ENCODE measurements around the gene LPP. TPM values are rescaled to one million over a fixed set of nuclear protein-coding genes. Genes with fewer than 3 reads are reported as not detected.

The LPP gene
- total RNA-seq, 1 experiment from 2014 or later = 54.0 TPM

DNA sequence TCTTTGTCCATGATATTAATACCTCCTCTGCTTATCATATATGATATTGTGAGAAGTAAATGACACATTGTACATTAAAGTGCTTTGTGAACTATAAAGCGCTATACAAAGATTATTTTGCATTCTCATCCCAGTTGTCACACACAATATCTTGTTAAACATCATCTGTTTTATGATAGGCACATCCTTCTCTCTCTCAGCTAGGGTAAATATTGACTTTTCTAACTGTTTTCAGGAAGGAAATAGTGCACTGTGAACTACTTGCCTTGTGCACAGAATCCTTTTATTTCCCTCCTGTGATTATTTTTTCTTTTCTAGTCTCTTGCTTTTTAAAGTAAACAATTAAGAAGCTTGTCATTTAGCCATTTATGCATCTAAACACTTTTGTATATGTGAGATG, 388.2 kb downstream of the LPP start:
- H3K4me1 ChIP-seq (ENCODE audit: control insufficient read depth in 1 of 2, insufficient read depth in 2 of 2, low read length in 2 of 2) = peaks cover 0 to 4% of the 10 kb centered on the region in 2 experiments; a peak in 1 of 4 replicates
- H3K79me2 ChIP-seq (ENCODE audit: insufficient read depth, low read length) = no peaks in the 10 kb centered on the region
- ChIA-PET POLR2A (no interaction called here), CTCF (no interaction called here), RAD21 (ENCODE audit: low non-redundant PET in 1 of 2, low total read pairs in 2 of 2, uncharacterized antibody in 2 of 2, unreplicated experiment in 2 of 2) (no interaction called here)
- no peak overlapping the region for H3K27ac ChIP-seq (ENCODE audit: low read depth, low read length)
- no peaks in the 10 kb centered on the region for H3K9me2 ChIP-seq (ENCODE audit: insufficient read depth)
- H3K4me2 ChIP-seq (ENCODE audit: low read length) = no peak overlapping the region
- H3K9me3 ChIP-seq (ENCODE audit: control insufficient read depth in 1 of 2, insufficient read depth in 1 of 2, low read depth in 1 of 2, low read length in 2 of 2) = no peaks in the 10 kb centered on the region
- H2AFZ ChIP-seq (ENCODE audit: low read depth, low read length, poor library complexity, severe bottlenecking) = no peak overlapping the region
- no TSS peak for BruUV-seq (replicated peaks)
- no peaks in the 10 kb centered on the region for H3K36me3 ChIP-seq (ENCODE audit: control insufficient read depth in 1 of 2, insufficient read depth in 2 of 2, low read length in 2 of 2)
- H3K27me3 ChIP-seq (ENCODE audit: insufficient read depth, low read length) = no peaks in the 10 kb centered on the region
- H3K4me3 ChIP-seq (replicated peaks in 1 of 2; ENCODE audit: low read depth in 1 of 2, low read length in 2 of 2) = no peak overlapping the region
- no peak for ATAC-seq
- no peak for DNase-seq (ENCODE audit: low read depth, low spot score)
- no peak overlapping the region for H3K9ac ChIP-seq (ENCODE audit: low read length)
- no peak for TF ChIP-seq CEBPB (IDR thresholded peaks at IDR 0.05; ENCODE audit: low read depth)
- TF ChIP-seq, protein P1, sequence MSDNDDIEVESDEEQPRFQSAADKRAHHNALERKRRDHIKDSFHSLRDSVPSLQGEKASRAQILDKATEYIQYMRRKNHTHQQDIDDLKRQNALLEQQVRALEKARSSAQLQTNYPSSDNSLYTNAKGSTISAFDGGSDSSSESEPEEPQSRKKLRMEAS (IDR thresholded peaks at IDR 0.05) = no peak
- no peak for TF ChIP-seq POLR2AphosphoS5 (IDR thresholded peaks at IDR 0.05; ENCODE audit: low read depth, low read length)
- no peak for TF ChIP-seq YY1 (IDR thresholded peaks at IDR 0.05; ENCODE audit: extremely low read depth, insufficient replicate concordance, low read depth, low read length)
- no peak for TF ChIP-seq FOSL1 (IDR thresholded peaks at IDR 0.05; ENCODE audit: low read depth)
- no peak for TF ChIP-seq POLR2A (IDR thresholded peaks at IDR 0.05; ENCODE audit: borderline replicate concordance, extremely low read depth, insufficient read depth, insufficient read length)
- no peak for TF ChIP-seq EZH2 (IDR thresholded peaks at IDR 0.05)
- no peak for TF ChIP-seq ZBTB33 (IDR thresholded peaks at IDR 0.05; ENCODE audit: extremely low read depth, insufficient replicate concordance, low read length)
- no peaks in the 10 kb centered on the region for H4K20me1 ChIP-seq (ENCODE audit: insufficient read depth)
- intact Hi-C loops (cut with micrococcal nuclease) = no loop called here

DNA sequence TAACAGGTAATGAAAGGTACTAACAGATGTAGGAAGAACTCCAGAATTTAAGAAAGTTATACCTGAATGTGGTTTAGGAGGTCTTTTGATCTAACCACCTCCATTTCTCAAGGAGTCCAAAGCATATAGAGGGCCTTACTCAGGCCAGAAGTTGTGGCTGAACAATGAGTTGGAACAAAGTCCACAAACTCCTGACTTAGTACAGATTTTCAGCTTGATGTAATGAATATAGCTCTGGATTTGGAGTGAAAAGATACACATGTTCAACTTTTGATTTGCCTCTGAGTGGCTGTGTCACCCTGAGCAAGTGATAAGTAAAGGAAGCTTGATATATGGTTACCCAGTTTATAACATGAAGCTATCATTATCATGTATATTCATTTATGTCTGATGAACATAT, 390.1 kb downstream of the LPP start:
- no peak overlapping the region for H3K4me2 ChIP-seq (ENCODE audit: low read length)
- no peaks in the 10 kb centered on the region for H3K36me3 ChIP-seq (ENCODE audit: control insufficient read depth in 1 of 2, insufficient read depth in 2 of 2, low read length in 2 of 2)
- H3K4me1 ChIP-seq (ENCODE audit: control insufficient read depth in 1 of 2, insufficient read depth in 2 of 2, low read length in 2 of 2) = peaks cover 0 to 4% of the 10 kb centered on the region in 2 experiments; a peak in 1 of 4 replicates
- H3K27me3 ChIP-seq (ENCODE audit: insufficient read depth, low read length) = no peaks in the 10 kb centered on the region
- ChIA-PET RAD21 (ENCODE audit: low non-redundant PET in 1 of 2, low total read pairs in 2 of 2, uncharacterized antibody in 2 of 2, unreplicated experiment in 2 of 2) (no interaction called here), CTCF (no interaction called here), POLR2A (no interaction called here)
- no peak overlapping the region for H3K9ac ChIP-seq (ENCODE audit: low read length)
- no peaks in the 10 kb centered on the region for H3K79me2 ChIP-seq (ENCODE audit: insufficient read depth, low read length)
- H2AFZ ChIP-seq (ENCODE audit: low read depth, low read length, poor library complexity, severe bottlenecking) = no peak overlapping the region
- no peak overlapping the region for H3K27ac ChIP-seq (ENCODE audit: low read depth, low read length)
- no peaks in the 10 kb centered on the region for H4K20me1 ChIP-seq (ENCODE audit: insufficient read depth)
- no peak overlapping the region for H3K4me3 ChIP-seq (replicated peaks in 1 of 2; ENCODE audit: low read depth in 1 of 2, low read length in 2 of 2)
- no peaks in the 10 kb centered on the region for H3K9me3 ChIP-seq (ENCODE audit: control insufficient read depth in 1 of 2, insufficient read depth in 1 of 2, low read depth in 1 of 2, low read length in 2 of 2)
- intact Hi-C loops (cut with micrococcal nuclease) = no loop called here
- no peaks in the 10 kb centered on the region for H3K9me2 ChIP-seq (ENCODE audit: insufficient read depth)
- DNase-seq (ENCODE audit: low read depth, low spot score) (no peak), ATAC-seq (no peak)
- no TSS peak for BruUV-seq (replicated peaks)
- TF ChIP-seq FOSL1 (IDR thresholded peaks at IDR 0.05; ENCODE audit: low read depth) = no peak
- no peak for TF ChIP-seq EZH2 (IDR thresholded peaks at IDR 0.05)
- TF ChIP-seq JUND (IDR thresholded peaks at IDR 0.05) = no peak
- TF ChIP-seq, protein P2, sequence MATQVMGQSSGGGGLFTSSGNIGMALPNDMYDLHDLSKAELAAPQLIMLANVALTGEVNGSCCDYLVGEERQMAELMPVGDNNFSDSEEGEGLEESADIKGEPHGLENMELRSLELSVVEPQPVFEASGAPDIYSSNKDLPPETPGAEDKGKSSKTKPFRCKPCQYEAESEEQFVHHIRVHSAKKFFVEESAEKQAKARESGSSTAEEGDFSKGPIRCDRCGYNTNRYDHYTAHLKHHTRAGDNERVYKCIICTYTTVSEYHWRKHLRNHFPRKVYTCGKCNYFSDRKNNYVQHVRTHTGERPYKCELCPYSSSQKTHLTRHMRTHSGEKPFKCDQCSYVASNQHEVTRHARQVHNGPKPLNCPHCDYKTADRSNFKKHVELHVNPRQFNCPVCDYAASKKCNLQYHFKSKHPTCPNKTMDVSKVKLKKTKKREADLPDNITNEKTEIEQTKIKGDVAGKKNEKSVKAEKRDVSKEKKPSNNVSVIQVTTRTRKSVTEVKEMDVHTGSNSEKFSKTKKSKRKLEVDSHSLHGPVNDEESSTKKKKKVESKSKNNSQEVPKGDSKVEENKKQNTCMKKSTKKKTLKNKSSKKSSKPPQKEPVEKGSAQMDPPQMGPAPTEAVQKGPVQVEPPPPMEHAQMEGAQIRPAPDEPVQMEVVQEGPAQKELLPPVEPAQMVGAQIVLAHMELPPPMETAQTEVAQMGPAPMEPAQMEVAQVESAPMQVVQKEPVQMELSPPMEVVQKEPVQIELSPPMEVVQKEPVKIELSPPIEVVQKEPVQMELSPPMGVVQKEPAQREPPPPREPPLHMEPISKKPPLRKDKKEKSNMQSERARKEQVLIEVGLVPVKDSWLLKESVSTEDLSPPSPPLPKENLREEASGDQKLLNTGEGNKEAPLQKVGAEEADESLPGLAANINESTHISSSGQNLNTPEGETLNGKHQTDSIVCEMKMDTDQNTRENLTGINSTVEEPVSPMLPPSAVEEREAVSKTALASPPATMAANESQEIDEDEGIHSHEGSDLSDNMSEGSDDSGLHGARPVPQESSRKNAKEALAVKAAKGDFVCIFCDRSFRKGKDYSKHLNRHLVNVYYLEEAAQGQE (IDR thresholded peaks at IDR 0.05; ENCODE audit: low read depth) = no peak
- TF ChIP-seq CBX3 (IDR thresholded peaks at IDR 0.05; ENCODE audit: low read depth) = no peak
- TF ChIP-seq CEBPB (IDR thresholded peaks at IDR 0.05; ENCODE audit: low read depth) = no peak
- no peak for TF ChIP-seq ZFX (IDR thresholded peaks at IDR 0.05)
- TF ChIP-seq SP1 (IDR thresholded peaks at IDR 0.05; ENCODE audit: low read depth) = no peak
- TF ChIP-seq EZH2phosphoT487 (IDR thresholded peaks at IDR 0.05; ENCODE audit: borderline replicate concordance) = no peak
